Fibroblast of the aortic adventitia (primary cell): ENCODE data around the gene BCL2L13. TPM values are rescaled to one million over a fixed set of nuclear protein-coding genes. Genes with fewer than 3 reads are reported as not detected.

ENCODE experiments used
- DNase-seq: peaks from one replicate; pipeline ENCODE4 v3.0.0-alpha.2; 2010; ENCODE audit warnings: low read depth
- H3K4me3 ChIP-seq: 2 replicates; pipeline ENCODE4 v1.5.1; 2011; ENCODE audit warnings: low read depth, mild to moderate bottlenecking, control low read depth, low read length, moderate library complexity
- total RNA-seq: library from RNA; depleted of rRNA; stranded (reverse); fragments of >200 nt; gene quantifications from 2 replicates; pipeline ENCODE4 v1.2.3, GENCODE V29; 2012; ENCODE audit warnings: low replicate concordance
- TF ChIP-seq, protein P1 (sequence below): IDR thresholded peaks from 2 replicates; pipeline ENCODE4 v1.5.1; 2011; ENCODE audit warnings: mild to moderate bottlenecking, low read length, control low read depth, inconsistent platforms; ENCODE audit not compliant: insufficient read depth

Gene BCL2L13
- total RNA-seq, 1 donor, result 40.2 TPM

DNA sequence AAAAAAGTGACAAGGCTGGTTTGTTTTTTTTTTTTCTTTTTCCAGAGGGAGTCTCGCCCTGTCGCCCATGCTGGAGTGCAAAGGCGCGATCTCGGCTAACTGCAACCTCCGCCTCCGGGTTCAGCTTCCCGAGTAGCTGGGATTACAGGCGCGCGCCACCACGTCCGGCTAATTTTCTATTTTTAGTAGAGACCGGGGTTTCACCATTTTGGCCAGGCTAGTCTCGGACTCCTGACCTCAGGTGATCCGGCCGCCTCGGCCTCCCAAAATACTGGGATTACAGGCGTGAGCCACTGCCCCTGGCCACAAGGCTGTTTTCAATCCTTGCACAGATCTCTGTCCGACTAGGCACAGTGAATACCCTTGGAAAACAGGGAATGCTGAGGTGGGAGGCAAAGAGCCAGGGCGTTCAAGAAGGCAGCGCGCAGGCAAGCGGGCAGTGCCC lies 10.6 kb upstream of the BCL2L13 start:
- DNase-seq, result no peak
- peak overlapping the region; percentile 100 for H3K4me3 ChIP-seq
- TF ChIP-seq, protein P1, sequence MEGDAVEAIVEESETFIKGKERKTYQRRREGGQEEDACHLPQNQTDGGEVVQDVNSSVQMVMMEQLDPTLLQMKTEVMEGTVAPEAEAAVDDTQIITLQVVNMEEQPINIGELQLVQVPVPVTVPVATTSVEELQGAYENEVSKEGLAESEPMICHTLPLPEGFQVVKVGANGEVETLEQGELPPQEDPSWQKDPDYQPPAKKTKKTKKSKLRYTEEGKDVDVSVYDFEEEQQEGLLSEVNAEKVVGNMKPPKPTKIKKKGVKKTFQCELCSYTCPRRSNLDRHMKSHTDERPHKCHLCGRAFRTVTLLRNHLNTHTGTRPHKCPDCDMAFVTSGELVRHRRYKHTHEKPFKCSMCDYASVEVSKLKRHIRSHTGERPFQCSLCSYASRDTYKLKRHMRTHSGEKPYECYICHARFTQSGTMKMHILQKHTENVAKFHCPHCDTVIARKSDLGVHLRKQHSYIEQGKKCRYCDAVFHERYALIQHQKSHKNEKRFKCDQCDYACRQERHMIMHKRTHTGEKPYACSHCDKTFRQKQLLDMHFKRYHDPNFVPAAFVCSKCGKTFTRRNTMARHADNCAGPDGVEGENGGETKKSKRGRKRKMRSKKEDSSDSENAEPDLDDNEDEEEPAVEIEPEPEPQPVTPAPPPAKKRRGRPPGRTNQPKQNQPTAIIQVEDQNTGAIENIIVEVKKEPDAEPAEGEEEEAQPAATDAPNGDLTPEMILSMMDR, result no peak

DNA sequence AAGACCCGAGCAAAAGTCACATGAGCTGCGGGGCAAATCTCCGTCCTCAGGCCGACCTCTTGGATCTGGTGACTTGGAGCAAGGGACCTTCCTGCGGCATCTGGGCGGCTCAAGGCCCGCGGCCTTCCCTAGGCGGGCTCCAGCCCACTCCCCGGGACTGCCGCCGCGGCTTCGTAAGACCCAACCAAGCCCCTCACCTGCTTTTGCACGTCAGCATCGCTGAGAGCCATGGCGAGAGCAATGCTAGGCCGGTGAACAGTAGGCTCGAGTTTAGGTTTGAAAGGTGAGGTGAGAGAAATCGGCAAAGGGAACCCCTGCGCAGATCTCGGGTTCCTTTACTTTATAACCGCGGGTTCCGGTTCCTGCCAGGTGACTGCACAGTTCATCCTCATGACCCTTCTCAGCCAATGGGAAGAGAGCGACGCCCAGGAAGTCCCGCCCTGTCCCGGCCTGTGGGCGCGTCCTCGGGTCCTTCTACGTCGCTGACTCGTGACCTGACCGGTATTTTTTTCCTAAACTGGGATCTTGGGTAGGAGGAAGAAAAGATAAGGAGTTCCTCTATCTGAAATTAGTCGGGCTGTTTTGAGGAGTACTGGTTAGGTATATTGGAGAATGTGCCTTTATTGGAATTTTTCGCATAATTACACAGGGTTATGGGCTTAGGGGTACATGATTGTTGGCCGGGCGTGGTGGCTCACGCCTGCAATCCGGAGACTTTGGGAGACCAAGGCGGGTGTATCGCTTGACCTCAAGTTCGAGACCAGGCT lies 10.0 kb upstream of the BCL2L13 start, which contains the start of gene ATP6V1E1:
ATP6V1E1 (minus strand) TSS at position 344 of the 767 bp plus-strand sequence; CDS start at position 230, 114 bp downstream.
- H3K4me3 ChIP-seq, result peak within 1 kb of the TSS; percentile 100
- peak; percentile 98 for DNase-seq
- TF ChIP-seq, protein P1, result no peak

GRCh38 chr22:17629173-17629489 lies 9.4 kb upstream of the BCL2L13 start:
- no peak for DNase-seq
- H3K4me3 ChIP-seq, result peak overlapping the region; percentile 82
- TF ChIP-seq, protein P1, result no peak

GRCh38 chr22:17629641-17630040 lies 8.9 kb upstream of the BCL2L13 start:
- TF ChIP-seq, protein P1, result no peak
- H3K4me3 ChIP-seq, result no peak overlapping the region
- no peak for DNase-seq

- TF ChIP-seq, protein P1, result no peak
- no peak for DNase-seq
Observed at GRCh38 chr22:17631076-17631565, 7.4 kb upstream of the BCL2L13 start.

DNA sequence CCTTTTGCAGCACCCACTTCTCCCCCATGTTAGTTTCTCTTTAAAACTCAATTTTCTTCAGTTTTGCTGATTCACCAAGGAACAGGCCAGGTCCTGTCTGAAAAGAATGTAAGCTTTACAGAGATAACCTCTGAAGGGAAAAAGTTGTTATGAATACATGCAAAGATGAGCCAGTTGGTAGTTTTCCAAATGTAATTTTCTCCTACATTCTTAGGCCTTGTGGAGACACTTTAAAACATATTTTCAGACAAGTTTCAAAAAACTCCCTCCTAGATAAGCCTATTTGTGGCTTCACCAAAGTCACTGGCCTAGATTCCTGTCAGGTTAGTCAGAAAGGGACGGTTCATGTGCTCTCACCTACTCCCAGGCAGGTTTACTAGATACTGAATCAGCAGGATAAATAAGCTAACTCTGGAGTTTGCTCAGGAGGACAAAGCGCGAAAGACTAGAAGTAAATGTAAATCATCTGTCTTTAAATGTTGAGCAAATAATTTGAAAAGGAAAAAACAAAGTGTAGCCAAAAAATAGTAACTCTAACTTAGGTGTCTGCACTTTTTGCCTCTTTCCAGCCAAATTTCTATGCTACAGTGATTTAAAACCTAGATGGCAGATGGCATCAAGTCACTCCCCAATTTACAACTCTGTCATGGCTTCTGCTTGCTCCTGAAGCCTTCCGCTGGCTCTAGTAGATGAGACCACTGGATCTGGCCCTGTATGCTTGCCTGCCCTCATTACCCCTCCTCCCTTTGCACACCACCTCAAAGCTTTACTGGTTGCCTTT lies 5.2 kb upstream of the BCL2L13 start:
- no peak overlapping the region for H3K4me3 ChIP-seq
- TF ChIP-seq, protein P1, result no peak
- peak; percentile 95 for DNase-seq

More at GRCh38 chr22:17631076-17631565, 7.4 kb upstream of the BCL2L13 start:
- no peak overlapping the region for H3K4me3 ChIP-seq
